HEK293 (cell line): Measurements from ENCODE around the gene SMLR1.

Source experiments
- CTCF ChIA-PET: fragments of 350-600 bp; formaldehyde crosslinking; extraction: SDS; loops from one replicate; lab custom pipeline; 2021; ENCODE audit warnings: antibody characterized with exemption; lab: Yijun Ruan, JAX
- POLR2A ChIA-PET: fragments of 300-600 bp; formaldehyde crosslinking; extraction: SDS; loops from one replicate; lab custom pipeline; 2020; ENCODE audit warnings: antibody characterized with exemption, inconsistent platforms; lab: Yijun Ruan, JAX
- H3K27ac ChIP-seq: fragments of 200-500 bp; sonication (Bioruptor generic); 2 replicates; pipeline ENCODE4 v1.5.1; 2014; ENCODE audit warnings: low read depth, low read length, control low read depth, inconsistent platforms; ENCODE audit errors: extremely low read depth
- H3K36me3 ChIP-seq, 2 experiments: fragments of 200-500 bp in 1 of 2; sonication (Bioruptor generic) in 1 of 2; 1 replicate in 1 of 2; 2 replicates in 1 of 2; pipeline ENCODE4 v1.5.1; 2014 to 2017; ENCODE audit warnings: inconsistent platforms in 2 of 2, low read length in 2 of 2; ENCODE audit not compliant: control insufficient read depth in 2 of 2, insufficient read depth in 1 of 2
- H3K4me1 ChIP-seq: fragments of 200-500 bp; sonication (Bioruptor generic); 2 replicates; pipeline ENCODE4 v1.5.1; 2014; ENCODE audit warnings: mild to moderate bottlenecking, low read length, inconsistent platforms; ENCODE audit not compliant: control insufficient read depth, insufficient read depth
- H3K4me3 ChIP-seq: 2 replicates; pipeline ENCODE4 v1.5.1; 2011; ENCODE audit warnings: low read depth, mild to moderate bottlenecking, control low read depth, low read length, moderate library complexity
- H3K9me3 ChIP-seq: fragments of 200-500 bp; sonication (Bioruptor generic); 2 replicates; pipeline ENCODE4 v1.5.1; 2014; ENCODE audit warnings: low read depth, low read length, inconsistent platforms; ENCODE audit not compliant: control insufficient read depth, insufficient read depth
- FEZF1 ChIP-seq: fragments of 450-650 bp; formaldehyde crosslinking; IDR thresholded peaks from 2 replicates; pipeline ENCODE4 v1.5.1; 2016; ENCODE audit warnings: missing biosample characterization, missing genetic modification characterization
- GLI4 ChIP-seq: fragments of 450-650 bp; formaldehyde crosslinking; IDR thresholded peaks from 2 replicates; pipeline ENCODE4 v1.5.1; 2016; ENCODE audit warnings: missing biosample characterization, missing genetic modification characterization
- TRIM28 ChIP-seq: IDR thresholded peaks from 2 replicates; pipeline ENCODE4 v1.6.1; 2011; ENCODE audit warnings: low read length, control low read depth, borderline replicate concordance
- ZBTB11 ChIP-seq: fragments of 450-650 bp; formaldehyde crosslinking; conservative IDR thresholded peaks from 2 replicates; pipeline ENCODE4 v1.5.1; 2016; ENCODE audit warnings: low read depth, missing biosample characterization, missing genetic modification characterization
- ZBTB17 ChIP-seq: fragments of 450-650 bp; formaldehyde crosslinking; IDR thresholded peaks from 2 replicates; pipeline ENCODE4 v1.5.1; 2016; ENCODE audit warnings: missing biosample characterization, missing genetic modification characterization
- ZBTB8A ChIP-seq: fragments of 450-650 bp; formaldehyde crosslinking; IDR thresholded peaks from 2 replicates; pipeline ENCODE4 v1.5.1; 2016; ENCODE audit warnings: missing biosample characterization, missing genetic modification characterization
- ZNF10 ChIP-seq: fragments of 450-650 bp; formaldehyde crosslinking; IDR thresholded peaks from 2 replicates; pipeline ENCODE4 v1.5.1; 2017; ENCODE audit warnings: missing biosample characterization, missing genetic modification characterization
- ZNF157 ChIP-seq: fragments of 450-650 bp; formaldehyde crosslinking; IDR thresholded peaks from 2 replicates; pipeline ENCODE4 v1.5.1; 2016; ENCODE audit warnings: missing biosample characterization, missing genetic modification characterization
- ZNF169 ChIP-seq: fragments of 450-650 bp; formaldehyde crosslinking; IDR thresholded peaks from 2 replicates; pipeline ENCODE4 v1.5.1; 2016; ENCODE audit warnings: missing biosample characterization, missing genetic modification characterization
- ZNF175 ChIP-seq: fragments of 450-650 bp; formaldehyde crosslinking; IDR thresholded peaks from 2 replicates; pipeline ENCODE4 v1.5.1; 2016; ENCODE audit warnings: missing biosample characterization, missing genetic modification characterization
- ZNF18 ChIP-seq: fragments of 450-650 bp; formaldehyde crosslinking; IDR thresholded peaks from 2 replicates; pipeline ENCODE4 v1.5.1; 2016; ENCODE audit warnings: missing biosample characterization, missing genetic modification characterization
- ZNF214 ChIP-seq: fragments of 450-650 bp; formaldehyde crosslinking; IDR thresholded peaks from 2 replicates; pipeline ENCODE4 v1.5.1; 2017; ENCODE audit warnings: missing biosample characterization, mild to moderate bottlenecking, missing genetic modification characterization, borderline replicate concordance
- ZNF311 ChIP-seq: fragments of 450-650 bp; formaldehyde crosslinking; IDR thresholded peaks from 2 replicates; pipeline ENCODE4 v1.5.1; 2017; ENCODE audit warnings: missing biosample characterization, missing genetic modification characterization, borderline replicate concordance
- ZNF324 ChIP-seq: fragments of 450-650 bp; formaldehyde crosslinking; IDR thresholded peaks from 2 replicates; pipeline ENCODE4 v1.5.1; 2016; ENCODE audit warnings: missing biosample characterization, missing genetic modification characterization
- ZNF544 ChIP-seq: fragments of 450-650 bp; formaldehyde crosslinking; IDR thresholded peaks from 2 replicates; pipeline ENCODE4 v1.5.0; 2017; ENCODE audit warnings: missing biosample characterization, missing genetic modification characterization
- ZNF571 ChIP-seq: fragments of 450-650 bp; formaldehyde crosslinking; IDR thresholded peaks from 2 replicates; pipeline ENCODE4 v1.5.0; 2017; ENCODE audit warnings: missing biosample characterization, missing genetic modification characterization
- ZNF629 ChIP-seq: fragments of 450-650 bp; formaldehyde crosslinking; IDR thresholded peaks from 2 replicates; pipeline ENCODE4 v1.5.1; 2017; ENCODE audit warnings: missing biosample characterization, missing genetic modification characterization
- ZNF660 ChIP-seq: fragments of 450-650 bp; IDR thresholded peaks from 2 replicates; pipeline ENCODE4 v1.5.1; 2018; ENCODE audit warnings: missing biosample characterization, mild to moderate bottlenecking, missing genetic modification characterization
- ZXDB ChIP-seq: fragments of 450-650 bp; formaldehyde crosslinking; IDR thresholded peaks from 2 replicates; pipeline ENCODE4 v1.5.1; 2016; ENCODE audit warnings: missing biosample characterization, missing genetic modification characterization
- TF ChIP-seq, protein P1 (sequence below): fragments of 450-650 bp; formaldehyde crosslinking; IDR thresholded peaks from 2 replicates; pipeline ENCODE4 v1.5.1; 2016; ENCODE audit warnings: missing biosample characterization, missing genetic modification characterization, low read depth

The SMLR1 gene

GRCh38 chr6:130873746-130874145 lies 46.5 kb downstream of the SMLR1 start:
- no peak overlapping the region for H3K4me3 ChIP-seq
- no peaks in the 10 kb centered on the region for H3K4me1 ChIP-seq
- H3K27ac ChIP-seq: no peak overlapping the region
- ChIA-PET CTCF (interaction anchor here (0.6 to 5.3 kb wide), 17 partner anchors 10 to 826 kb away, joined by 3 to 55 read pairs (median 4); no protein-coding TSS in a partner anchor), POLR2A (no interaction called here)
- TF ChIP-seq ZNF169 (no peak), ZNF10 (no peak)
- peaks cover 0 to 24% of the 10 kb centered on the region in 2 experiments for H3K36me3 ChIP-seq
- H3K9me3 ChIP-seq: no peaks in the 10 kb centered on the region

- POLR2A ChIA-PET: no interaction called here
Measured at GRCh38 chr6:130879826-130880225, 52.6 kb downstream of the SMLR1 start.

DNA sequence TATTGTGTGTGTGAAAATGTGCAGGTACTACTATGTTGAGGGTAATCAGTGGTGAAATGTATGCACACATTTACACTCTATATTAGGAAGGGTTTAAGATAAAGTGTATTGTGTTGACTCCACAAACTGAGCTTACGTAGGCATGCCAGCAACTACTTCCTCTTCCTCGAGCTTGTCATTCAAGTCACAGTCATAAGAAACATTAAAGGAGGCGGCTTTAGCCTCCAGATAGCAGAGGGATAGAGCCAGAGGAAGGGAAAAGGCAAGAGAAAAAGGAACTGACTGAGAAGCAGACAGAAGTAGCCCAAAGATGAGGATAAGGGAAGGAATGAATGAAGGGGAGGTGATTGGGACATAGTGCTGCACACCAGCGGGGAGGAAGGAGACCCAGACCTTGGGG lies 55.2 kb downstream of the SMLR1 start:
- no peaks in the 10 kb centered on the region for H3K4me1 ChIP-seq
- H3K27ac ChIP-seq: no peak overlapping the region
- no peaks in the 10 kb centered on the region for H3K9me3 ChIP-seq
- peaks cover 9 to 34% of the 10 kb centered on the region in 2 experiments for H3K36me3 ChIP-seq
- no peak overlapping the region for H3K4me3 ChIP-seq
- no peak for TF ChIP-seq ZBTB11 (tag by site-specific recombination)
- TF ChIP-seq, protein P1, sequence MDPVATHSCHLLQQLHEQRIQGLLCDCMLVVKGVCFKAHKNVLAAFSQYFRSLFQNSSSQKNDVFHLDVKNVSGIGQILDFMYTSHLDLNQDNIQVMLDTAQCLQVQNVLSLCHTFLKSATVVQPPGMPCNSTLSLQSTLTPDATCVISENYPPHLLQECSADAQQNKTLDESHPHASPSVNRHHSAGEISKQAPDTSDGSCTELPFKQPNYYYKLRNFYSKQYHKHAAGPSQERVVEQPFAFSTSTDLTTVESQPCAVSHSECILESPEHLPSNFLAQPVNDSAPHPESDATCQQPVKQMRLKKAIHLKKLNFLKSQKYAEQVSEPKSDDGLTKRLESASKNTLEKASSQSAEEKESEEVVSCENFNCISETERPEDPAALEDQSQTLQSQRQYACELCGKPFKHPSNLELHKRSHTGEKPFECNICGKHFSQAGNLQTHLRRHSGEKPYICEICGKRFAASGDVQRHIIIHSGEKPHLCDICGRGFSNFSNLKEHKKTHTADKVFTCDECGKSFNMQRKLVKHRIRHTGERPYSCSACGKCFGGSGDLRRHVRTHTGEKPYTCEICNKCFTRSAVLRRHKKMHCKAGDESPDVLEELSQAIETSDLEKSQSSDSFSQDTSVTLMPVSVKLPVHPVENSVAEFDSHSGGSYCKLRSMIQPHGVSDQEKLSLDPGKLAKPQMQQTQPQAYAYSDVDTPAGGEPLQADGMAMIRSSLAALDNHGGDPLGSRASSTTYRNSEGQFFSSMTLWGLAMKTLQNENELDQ (tag by site-specific recombination): no peak
- TF ChIP-seq ZNF175: no peak
- TF ChIP-seq ZBTB8A: no peak
- no peak for TF ChIP-seq ZNF629 (tag by site-specific recombination)
- TF ChIP-seq ZNF544 (tag by site-specific recombination): no peak
- no peak for TF ChIP-seq ZNF571 (tag by site-specific recombination)
- TF ChIP-seq GLI4 (tag by site-specific recombination): no peak
- TF ChIP-seq ZNF660 (tag by site-specific recombination): no peak
- TF ChIP-seq, all 188 proteins: peak for 0
- POLR2A ChIA-PET: no interaction called here
- CTCF ChIA-PET: interaction anchor here (0.7 to 11.6 kb wide), 6 partner anchors 10 to 593 kb away, joined by 3 to 175 read pairs (median 4); no protein-coding TSS in a partner anchor

More at GRCh38 chr6:130879826-130880225, 52.6 kb downstream of the SMLR1 start:
- no peaks in the 10 kb centered on the region for H3K9me3 ChIP-seq
- no peak overlapping the region for H3K27ac ChIP-seq
- H3K4me3 ChIP-seq: no peak overlapping the region
- no peaks in the 10 kb centered on the region for H3K4me1 ChIP-seq
- no peak for TF ChIP-seq FEZF1
- no peak for TF ChIP-seq ZBTB17
- TF ChIP-seq ZNF311 (tag by site-specific recombination): no peak
- TF ChIP-seq ZNF157 (tag by site-specific recombination): no peak
- no peak for TF ChIP-seq ZNF214
- no peak for TF ChIP-seq ZNF18 (tag by site-specific recombination)
- TF ChIP-seq TRIM28: no peak
- no peak for TF ChIP-seq ZXDB (tag by site-specific recombination)
- TF ChIP-seq ZNF324 (tag by site-specific recombination): no peak
- H3K36me3 ChIP-seq: peaks cover 9 to 39% of the 10 kb centered on the region in 2 experiments
- CTCF ChIA-PET: interaction anchor here (1.3 to 1.9 kb wide), 2 partner anchors 8 to 236 kb away, joined by 7 to 9 read pairs; no protein-coding TSS in a partner anchor
